GM06990 (cell line): ENCODE results near the gene CREB3L4.

Experiments used
- DNase-seq: peaks from one replicate; pipeline ENCODE4 v3.0.0-alpha.2; 2011; ENCODE audit not compliant: insufficient read length; ENCODE audit errors: extremely low read depth
- H3K27me3 ChIP-seq: replicated peaks from 2 replicates; pipeline ENCODE4 v1.6.0; 2011; ENCODE audit warnings: low read length; ENCODE audit not compliant: control insufficient read depth, insufficient read depth
- H3K36me3 ChIP-seq: 2 replicates; pipeline ENCODE4 v1.5.1; 2011; ENCODE audit warnings: low read length; ENCODE audit not compliant: control insufficient read depth, insufficient read depth
- H3K4me3 ChIP-seq: replicated peaks from 2 replicates; pipeline ENCODE4 v1.5.1; 2011; ENCODE audit warnings: low read depth, mild to moderate bottlenecking, control low read depth, low read length
- CTCF ChIP-seq: IDR thresholded peaks from 2 replicates; pipeline ENCODE4 v1.5.1; 2011; ENCODE audit warnings: low read length, control low read depth, mild to moderate bottlenecking, inconsistent platforms; ENCODE audit not compliant: insufficient read depth, poor library complexity, severe bottlenecking

Gene CREB3L4

GRCh38 chr1:153958961-153959260 is 8.8 kb upstream of the CREB3L4 start:
- no peaks in the 10 kb centered on the region for H3K27me3 ChIP-seq
- peak overlapping the region; percentile 5; the same call in 1 of the 2 replicates for H3K4me3 ChIP-seq
- H3K36me3 ChIP-seq = peaks cover 15% of the 10 kb centered on the region
- no peak for TF ChIP-seq CTCF
- DNase-seq = no peak

GRCh38 chr1:153959454-153959853 is 8.2 kb upstream of the CREB3L4 start:
- no peak for TF ChIP-seq CTCF
- DNase-seq = no peak
- H3K27me3 ChIP-seq = no peaks in the 10 kb centered on the region
- no peak overlapping the region for H3K4me3 ChIP-seq
- H3K36me3 ChIP-seq = peaks cover 13% of the 10 kb centered on the region

- Histone ChIP-seq H3K36me3 (peaks cover 9% of the 10 kb centered on the region), H3K27me3 (no peaks in the 10 kb centered on the region), H3K4me3 (no peak overlapping the region)
- no peak for DNase-seq
- TF ChIP-seq CTCF = no peak
Measured at GRCh38 chr1:153960206-153960605, 7.5 kb upstream of the CREB3L4 start.

GRCh38 chr1:153961421-153961820 is 6.3 kb upstream of the CREB3L4 start:
- Histone ChIP-seq H3K27me3 (no peaks in the 10 kb centered on the region), H3K4me3 (peak overlapping the region; percentile 81), H3K36me3 (peaks cover 6% of the 10 kb centered on the region)
- TF ChIP-seq CTCF = no peak
- DNase-seq = no peak

GRCh38 chr1:153962088-153963029 is 5.3 kb upstream of the CREB3L4 start:
- peak overlapping the region; percentile 81 for H3K4me3 ChIP-seq
- peaks cover 6% of the 10 kb centered on the region for H3K36me3 ChIP-seq
- H3K27me3 ChIP-seq = no peaks in the 10 kb centered on the region
- no peak for DNase-seq
- no peak for TF ChIP-seq CTCF
